Prostate gland (tissue), 2 donors: ENCODE results near the gene RGS7. TPM values are rescaled to one million over a fixed set of nuclear protein-coding genes. Genes with fewer than 3 reads are reported as not detected.

Experiments used
- DNase-seq: peaks from one replicate; pipeline ENCODE4 v3.0.0-alpha.2; 2019; ENCODE audit warnings: low spot score
- H3K27ac ChIP-seq, 2 donors: fragments of 200-600 bp; sonication (generic); 2 replicates each; pipeline ENCODE4 v1.5.1; 2017 to 2019
- H3K27me3 ChIP-seq: fragments of 200-600 bp; sonication (generic); replicated peaks from 2 replicates; pipeline ENCODE4 v1.5.1; 2019; ENCODE audit not compliant: insufficient read depth
- H3K36me3 ChIP-seq, 2 donors: fragments of 200-600 bp; sonication (generic); 1 replicate in 1 of 2; 2 replicates in 1 of 2; pipeline versions ENCODE4 v1.5.1 to v1.8.1; 2017 to 2019
- H3K4me1 ChIP-seq: fragments of 200-600 bp; sonication (generic); replicated peaks from 2 replicates; pipeline ENCODE4 v1.5.1; 2019
- H3K4me3 ChIP-seq, 2 donors: fragments of 200-600 bp; sonication (generic); 2 replicates each; pipeline ENCODE4 v1.5.1; 2017 to 2019
- H3K9me3 ChIP-seq: fragments of 200-600 bp; sonication (generic); 2 replicates; pipeline ENCODE4 v1.5.1; 2017
- CTCF ChIP-seq, 4 experiments: fragments of 200-600 bp in 2 of 4; fragments of 450-650 bp in 2 of 4; sonication (generic) in 2 of 4; IDR thresholded peaks; 1 replicate in 3 of 4; 2 replicates in 1 of 4; pipeline ENCODE4 v1.5.1; 2016 to 2019; ENCODE audit warnings: antibody characterized with exemption in 4 of 4, mild to moderate bottlenecking in 2 of 4, moderate library complexity in 2 of 4
- POLR2A ChIP-seq: fragments of 450-650 bp; IDR thresholded peaks from one replicate; pipeline ENCODE4 v1.6.1; 2016; ENCODE audit warnings: antibody characterized with exemption, mild to moderate bottlenecking
- POLR2AphosphoS5 ChIP-seq: sonication (generic); formaldehyde crosslinking; IDR thresholded peaks from one replicate; pipeline ENCODE4 v1.6.1; 2017; ENCODE audit warnings: antibody characterized with exemption
- WGBS: methylation state at CpG from one replicate; pipeline ENCODE4 v1.1.5; 2018; 5-methylcytosine and 5-hydroxymethylcytosine counted together
- intact Hi-C: fragments of 100-400 bp; cut with DNase I; formaldehyde crosslinking; loops from one replicate; pipeline ENCODE4 v1.14.2; 2022
- total RNA-seq, 2 donors: library from RNA; depleted of rRNA; stranded (reverse); fragments of >200 nt; gene quantifications; one replicate each; pipeline ENCODE4 v1.1.0, GENCODE V29; 2016

RGS7 gene
- total RNA-seq, 2 donors from 2014 or later, result 0.32 to 1.3 TPM

GRCh38 chr1:240998024-240998423, 359.0 kb downstream of the RGS7 start:
- H3K27me3 ChIP-seq, result no peaks in the 10 kb centered on the region
- H3K27ac ChIP-seq, result no peak overlapping the region
- intact Hi-C loops, result no loop called here
- DNase-seq, result no peak
- H3K36me3 ChIP-seq, result no peaks in the 10 kb centered on the region
- H3K9me3 ChIP-seq, result no peaks in the 10 kb centered on the region
- TF ChIP-seq CTCF (IDR thresholded peaks at IDR 0.05) (no peak), POLR2AphosphoS5 (no peak), POLR2A (no peak)
- WGBS, result 32% methylated on average over 5 of the region's 5 CpGs
- H3K4me3 ChIP-seq, result no peak overlapping the region
- no peaks in the 10 kb centered on the region for H3K4me1 ChIP-seq

- Histone ChIP-seq H3K27me3 (no peaks in the 10 kb centered on the region), H3K4me3 (no peak overlapping the region), H3K4me1 (no peaks in the 10 kb centered on the region), H3K9me3 (no peaks in the 10 kb centered on the region), H3K27ac (no peak overlapping the region), H3K36me3 (no peaks in the 10 kb centered on the region)
- TF ChIP-seq CTCF (IDR thresholded peaks at IDR 0.05) (no peak), POLR2AphosphoS5 (no peak), POLR2A (no peak)
- 96% methylated on average over 2 of the region's 2 CpGs for WGBS
- intact Hi-C loops, result no loop called here
- DNase-seq, result no peak
Observed at GRCh38 chr1:240993004-240993403, 364.0 kb downstream of the RGS7 start.

- Histone ChIP-seq H3K27me3 (no peaks in the 10 kb centered on the region), H3K9me3 (no peaks in the 10 kb centered on the region), H3K27ac (no peak overlapping the region), H3K4me1 (no peaks in the 10 kb centered on the region), H3K36me3 (no peaks in the 10 kb centered on the region), H3K4me3 (no peak overlapping the region)
- DNase-seq, result no peak
- intact Hi-C loops, result no loop called here
- 57% methylated on average over 5 of the region's 5 CpGs for WGBS
- no peak for TF ChIP-seq CTCF (IDR thresholded peaks at IDR 0.05)
- no peak for TF ChIP-seq POLR2AphosphoS5
- no peak for TF ChIP-seq POLR2A
Observed at GRCh38 chr1:240991230-240991629, 365.8 kb downstream of the RGS7 start.

GRCh38 chr1:240987928-240988327, 369.1 kb downstream of the RGS7 start:
- no peak overlapping the region for H3K4me3 ChIP-seq
- H3K27me3 ChIP-seq, result no peaks in the 10 kb centered on the region
- no peaks in the 10 kb centered on the region for H3K4me1 ChIP-seq
- TF ChIP-seq POLR2A (no peak), POLR2AphosphoS5 (no peak), CTCF (IDR thresholded peaks at IDR 0.05) (no peak)
- no peak overlapping the region for H3K27ac ChIP-seq
- no peaks in the 10 kb centered on the region for H3K36me3 ChIP-seq
- WGBS, result 42% methylated on average over 5 of the region's 5 CpGs
- DNase-seq, result no peak
- intact Hi-C loops, result no loop called here
- no peaks in the 10 kb centered on the region for H3K9me3 ChIP-seq

GRCh38 chr1:240985081-240985480, 371.9 kb downstream of the RGS7 start:
- Histone ChIP-seq H3K27me3 (no peaks in the 10 kb centered on the region), H3K36me3 (no peaks in the 10 kb centered on the region), H3K9me3 (no peaks in the 10 kb centered on the region), H3K27ac (no peak overlapping the region), H3K4me3 (no peak overlapping the region), H3K4me1 (no peaks in the 10 kb centered on the region)
- TF ChIP-seq POLR2AphosphoS5 (no peak), CTCF (IDR thresholded peaks at IDR 0.05) (no peak), POLR2A (no peak)
- intact Hi-C loops, result no loop called here
- no peak for DNase-seq
- 86% methylated on average over 5 of the region's 5 CpGs for WGBS
